Urothelium cell line (cell line): ENCODE results near the gene PRKAR1B.
A peak's percentile ranks its signal among the peaks of the same experiment; 100 is the strongest.
"Not testable (repeated sequence)": the region's sequence is repeated elsewhere in the genome, so short reads cannot be mapped to it uniquely, and the experiment has no call there.

Source experiments
- DNase-seq: peaks from one replicate; pipeline ENCODE4 v3.0.0; 2011; ENCODE audit warnings: low spot score, mixed read lengths
- FAIRE-seq: peaks from 2 replicates; lab custom pipeline; 2011; peaks lifted over from hg19 to GRCh38; lab: Jason Lieb, UNC

The PRKAR1B gene

GRCh38 chr7:672891-673290, 54.2 kb downstream of the PRKAR1B start:
- FAIRE-seq (no peak), DNase-seq (no peak)

GRCh38 chr7:671415-672042, 55.6 kb downstream of the PRKAR1B start:
- no peak for FAIRE-seq
- no peak for DNase-seq

GRCh38 chr7:670501-671390, 56.3 kb downstream of the PRKAR1B start:
- no peak for DNase-seq
- FAIRE-seq = no peak

GRCh38 chr7:668958-669357, 58.1 kb downstream of the PRKAR1B start:
- FAIRE-seq (peak; percentile 69), DNase-seq (no peak)

GRCh38 chr7:668139-668931, 58.7 kb downstream of the PRKAR1B start:
- no peak for DNase-seq
- no peak for FAIRE-seq

GRCh38 chr7:666454-667292, 60.4 kb downstream of the PRKAR1B start:
- DNase-seq = no peak

GRCh38 chr7:665736-666453, 61.2 kb downstream of the PRKAR1B start:
- DNase-seq (no peak), FAIRE-seq (peak; percentile 35)

More at GRCh38 chr7:666454-667292, 60.4 kb downstream of the PRKAR1B start:
- FAIRE-seq = peak; percentile 100

- FAIRE-seq (no peak), DNase-seq (no peak)
Observed at GRCh38 chr7:664997-665735, 61.9 kb downstream of the PRKAR1B start.

GRCh38 chr7:664402-664775, 62.7 kb downstream of the PRKAR1B start:
- FAIRE-seq (no peak), DNase-seq (no peak)

- DNase-seq = no peak
- no peak for FAIRE-seq
Observed at GRCh38 chr7:662576-662975, 64.5 kb downstream of the PRKAR1B start.

GRCh38 chr7:659996-660395, 67.1 kb downstream of the PRKAR1B start:
- no peak for DNase-seq
- FAIRE-seq = no peak

GRCh38 chr7:659306-659847, 67.7 kb downstream of the PRKAR1B start:
- DNase-seq (no peak), FAIRE-seq (no peak)

- FAIRE-seq (no peak), DNase-seq (no peak)
Observed at GRCh38 chr7:657565-658119, 69.4 kb downstream of the PRKAR1B start.

GRCh38 chr7:657010-657409, 70.1 kb downstream of the PRKAR1B start:
- FAIRE-seq = peak; percentile 99
- DNase-seq = not testable (repeated sequence)

GRCh38 chr7:655758-656157, 71.3 kb downstream of the PRKAR1B start:
- FAIRE-seq (no peak), DNase-seq (no peak)

- FAIRE-seq (peak; percentile 99), DNase-seq (no peak)
Observed at GRCh38 chr7:653829-654764, 73.0 kb downstream of the PRKAR1B start.

- FAIRE-seq (no peak), DNase-seq (no peak)
Observed at GRCh38 chr7:652881-653280, 74.2 kb downstream of the PRKAR1B start.
